ENCODE data around the gene STARD3.
"Not testable (repeated sequence)": the region's sequence is repeated elsewhere in the genome, so short reads cannot be mapped to it uniquely, and the experiment has no call there.

STARD3 gene

DNA sequence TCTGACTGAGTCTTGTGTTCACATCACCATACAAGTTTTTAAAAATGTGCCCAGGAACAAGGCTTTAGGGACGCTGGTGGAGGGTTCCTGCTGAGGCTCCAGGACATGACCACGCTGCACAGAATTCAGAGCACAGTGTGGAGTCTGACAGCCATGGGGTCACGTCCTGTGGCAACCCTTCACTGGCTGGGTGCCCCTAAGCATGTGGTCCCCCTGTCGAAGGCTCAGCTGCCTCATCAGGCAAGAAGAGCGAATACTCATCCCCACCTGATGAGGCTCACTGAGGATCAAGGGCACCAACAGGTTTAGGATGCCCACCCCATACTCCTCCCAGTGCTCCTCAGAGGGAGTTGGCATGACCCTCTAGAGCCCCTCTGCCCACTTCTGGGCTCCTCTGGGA, 37.2 kb downstream of the STARD3 start:
- no peak for DNase-seq

DNA sequence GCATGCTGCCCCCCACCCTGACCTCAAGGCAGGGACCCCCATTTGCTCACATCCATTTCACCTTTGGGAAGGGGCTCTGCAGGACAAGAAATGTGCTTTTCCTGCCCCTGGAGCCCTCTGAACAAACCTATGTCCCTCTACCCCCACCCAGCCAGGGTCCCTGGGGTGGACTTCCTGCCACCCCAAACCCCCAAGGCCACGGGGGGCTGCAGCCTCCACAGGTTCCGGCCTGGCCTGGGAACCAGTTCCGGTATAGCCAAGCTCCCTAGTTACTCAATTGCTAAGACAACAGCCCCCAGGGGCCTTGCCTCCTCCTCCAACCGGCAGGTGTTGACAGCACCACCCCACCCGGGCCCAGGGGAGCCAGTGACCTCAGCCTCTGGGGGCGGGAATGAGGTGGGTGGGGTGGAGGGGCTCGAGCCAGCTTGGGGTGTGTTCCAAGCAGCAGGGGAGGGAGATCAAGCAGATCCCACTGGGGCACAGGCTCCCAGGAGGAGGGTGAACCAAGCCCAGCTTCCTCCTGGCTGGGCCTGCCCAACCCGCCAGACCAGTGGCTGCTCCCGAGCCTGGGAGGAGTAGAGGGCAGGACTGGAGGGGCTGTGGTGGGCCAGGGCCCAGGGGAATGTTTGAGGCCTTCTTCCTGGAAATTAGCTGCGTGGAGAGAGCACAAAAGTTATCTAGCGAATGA, 37.9 kb downstream of the STARD3 start:
- DNase-seq = peak; percentile 63

DNA sequence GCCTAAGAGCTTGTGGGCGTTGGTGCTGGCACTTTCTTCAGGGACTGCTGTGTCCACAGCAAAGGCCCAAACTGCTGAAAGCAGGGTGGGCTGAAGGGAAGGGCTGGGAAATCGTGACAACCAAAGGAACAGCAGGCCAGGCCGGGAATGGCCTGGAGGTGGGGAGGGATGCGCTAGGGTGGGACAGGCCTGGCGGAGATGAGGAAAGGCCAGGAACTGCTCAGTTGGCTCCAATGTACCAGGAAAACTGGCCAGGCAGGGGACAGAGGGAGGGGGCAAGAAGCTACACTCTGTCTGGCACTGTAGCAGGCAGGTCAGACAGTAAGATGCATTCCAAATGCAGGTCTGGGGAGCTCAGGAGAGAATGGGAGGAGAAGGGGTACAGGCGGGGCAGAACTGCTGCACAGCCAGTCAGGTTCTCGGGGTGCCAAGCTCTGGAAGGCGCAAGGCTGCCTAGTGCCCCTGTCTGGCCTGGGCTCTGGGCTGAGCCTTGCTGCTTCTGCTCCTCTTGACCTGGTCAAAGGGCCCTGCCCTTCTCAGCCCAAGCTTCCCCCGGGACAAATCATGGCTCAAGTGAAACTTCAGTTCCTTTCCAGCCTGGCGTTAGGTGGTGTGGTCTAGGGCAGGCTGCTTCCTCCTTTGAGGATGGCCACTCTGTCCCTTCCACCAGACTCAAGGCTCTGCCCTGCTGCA, 38.6 kb downstream of the STARD3 start:
- DNase-seq = no peak

DNA sequence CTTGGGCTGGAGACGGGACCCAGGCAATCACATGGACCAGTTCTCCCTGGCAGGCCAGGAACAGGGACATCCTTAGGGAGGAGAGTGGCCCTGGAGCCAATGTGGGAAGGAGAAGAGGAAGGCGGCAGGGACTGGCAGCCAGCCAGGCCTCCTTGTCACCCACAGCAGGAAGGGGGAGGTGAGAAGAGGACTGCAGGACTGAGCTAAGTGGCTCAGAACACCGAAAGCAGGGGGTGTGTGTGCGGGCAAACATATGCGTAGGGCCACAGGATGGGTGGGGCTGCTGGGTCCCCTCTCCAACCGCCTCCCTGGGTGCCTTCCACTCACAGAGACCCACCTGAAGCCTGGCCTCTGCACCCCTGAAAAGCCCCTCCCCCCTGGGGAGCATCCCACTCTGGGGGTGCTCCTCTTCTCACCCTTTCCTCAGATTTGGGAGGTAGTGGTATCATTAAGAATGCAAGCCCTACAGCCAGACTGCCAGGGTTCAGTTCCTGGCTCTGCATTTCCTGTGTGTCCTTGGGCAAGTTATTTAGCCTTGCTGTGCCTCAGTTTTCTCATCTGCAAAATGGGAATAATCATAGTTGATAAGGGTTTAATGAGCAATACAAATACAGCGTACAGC, 39.4 kb downstream of the STARD3 start:
- peak; percentile 67 for DNase-seq

DNA sequence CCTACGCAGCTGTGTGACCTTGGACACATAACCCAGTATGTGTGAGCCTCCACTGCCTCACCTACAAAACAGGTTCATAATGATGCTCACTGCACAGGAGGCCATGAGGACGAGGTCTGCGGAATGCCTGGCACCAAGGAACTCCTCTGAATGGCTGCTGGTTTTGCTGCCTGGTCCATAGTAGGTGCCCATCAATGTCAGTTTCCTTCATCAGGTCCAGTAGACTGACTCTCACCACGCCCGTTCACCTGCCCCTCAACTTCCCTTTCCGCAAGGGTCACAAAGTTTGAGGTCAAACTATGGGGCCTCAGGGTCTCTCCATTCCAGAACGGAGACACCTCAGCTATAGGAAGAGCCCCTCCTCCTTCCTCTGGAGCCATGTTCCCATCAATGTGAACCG, 40.1 kb downstream of the STARD3 start:
- no peak for DNase-seq

DNA sequence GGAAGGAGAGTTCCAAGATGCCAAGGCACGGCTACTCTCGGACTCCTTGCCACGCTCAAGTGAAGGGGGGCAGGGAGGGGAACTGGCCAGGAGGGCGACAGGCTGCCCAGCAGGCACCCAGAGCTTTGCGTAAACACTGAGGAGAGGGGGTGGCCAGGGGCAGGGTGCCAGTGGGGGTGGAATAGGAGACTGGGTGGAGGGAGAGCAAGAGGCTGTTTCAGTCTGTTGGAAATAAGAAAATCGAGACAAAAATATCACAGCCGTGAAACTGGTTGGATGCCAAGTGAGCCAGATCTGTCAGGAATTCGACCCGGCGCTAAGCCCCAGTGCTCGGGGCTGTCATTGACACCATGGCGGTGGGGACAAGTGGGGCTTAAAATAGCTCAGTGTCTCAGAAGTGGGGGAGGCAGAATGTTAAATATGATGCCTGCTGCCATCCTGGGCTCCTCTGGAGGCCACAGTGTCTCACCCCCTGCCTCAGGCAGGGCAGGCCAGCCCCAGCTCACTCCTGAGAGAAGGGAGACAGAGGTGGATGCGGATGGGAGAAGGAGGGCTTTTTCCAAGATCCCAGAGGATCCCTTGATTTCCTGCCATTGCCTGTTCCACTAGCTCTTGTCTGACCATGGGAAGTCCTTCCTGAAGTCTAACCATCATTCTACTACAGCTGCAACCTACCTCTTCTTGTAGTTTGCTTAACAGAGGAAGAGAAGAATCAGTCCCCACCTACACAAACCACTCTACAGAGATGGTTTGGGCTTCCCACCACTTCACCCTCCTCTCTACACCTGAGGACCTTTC, 40.8 kb downstream of the STARD3 start:
- no peak for DNase-seq

DNA sequence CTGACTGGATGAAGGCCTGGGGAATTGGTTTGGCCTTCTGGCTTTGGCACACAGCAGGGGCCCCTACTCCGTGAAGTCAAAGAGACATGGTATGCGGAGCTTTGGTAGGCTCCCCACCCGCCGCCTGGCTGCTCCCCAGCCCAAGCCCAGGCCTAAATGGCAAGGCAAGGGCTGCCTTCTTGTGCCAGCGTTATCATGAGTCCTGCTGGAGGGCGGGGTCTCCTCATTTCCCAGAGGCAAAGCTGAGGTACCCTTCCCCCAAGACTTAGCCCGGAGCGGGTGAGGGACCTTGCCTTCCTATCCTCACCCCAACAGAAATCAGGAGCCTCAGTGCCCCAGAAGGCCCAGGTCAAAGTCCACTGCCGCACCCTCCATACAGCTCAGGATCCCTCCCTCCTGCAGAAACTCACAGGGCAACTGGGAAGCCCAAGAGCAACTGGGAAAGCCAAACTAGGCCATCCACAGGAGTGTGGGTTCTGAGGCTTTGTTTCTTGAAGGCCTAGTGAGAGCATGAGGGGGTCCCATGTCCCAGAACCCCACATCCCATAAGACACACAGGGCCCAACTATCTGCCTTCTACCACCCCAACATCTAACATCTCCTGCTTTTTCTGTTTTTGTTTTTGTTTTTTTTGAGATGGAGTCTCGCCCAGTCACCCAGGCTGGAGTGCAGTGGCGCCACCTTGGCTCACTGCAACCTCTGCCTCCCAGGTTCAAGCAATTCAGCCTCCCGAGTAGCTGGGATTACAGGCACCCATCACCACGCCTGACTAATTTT, 41.6 kb downstream of the STARD3 start:
- DNase-seq = no peak

DNA sequence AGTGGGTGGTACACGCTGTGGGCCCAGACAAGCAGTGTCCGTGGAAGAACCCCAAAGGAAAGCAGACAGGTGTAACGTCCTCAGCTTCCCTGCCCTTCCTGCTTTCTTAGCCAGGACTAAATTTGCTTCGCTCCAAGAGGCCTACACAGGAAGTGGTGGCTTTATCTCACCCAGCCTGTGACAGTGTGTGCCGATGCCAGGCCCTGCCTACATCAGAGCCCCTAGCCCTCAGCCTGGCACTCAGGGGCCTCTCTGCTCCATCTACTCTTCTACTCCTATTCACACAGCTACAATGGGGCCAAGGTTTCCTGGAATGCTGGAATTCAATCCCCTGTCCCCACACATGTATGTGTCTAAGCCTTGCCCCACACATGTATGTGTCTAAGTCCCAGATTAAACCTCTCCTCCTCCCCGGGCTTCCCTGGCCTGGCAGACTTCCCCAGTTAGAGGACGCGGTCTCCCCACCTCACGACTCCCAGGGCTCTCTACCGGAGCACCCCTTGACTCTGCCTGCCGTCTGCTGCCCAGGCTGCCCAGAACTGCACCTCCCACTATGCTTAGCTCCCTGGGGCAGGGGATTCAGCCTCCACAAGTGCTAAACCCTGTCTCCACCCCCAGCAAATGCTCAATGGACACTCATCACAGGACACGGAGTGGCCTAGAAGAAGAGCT, 42.7 kb downstream of the STARD3 start:
- no peak for DNase-seq

DNA sequence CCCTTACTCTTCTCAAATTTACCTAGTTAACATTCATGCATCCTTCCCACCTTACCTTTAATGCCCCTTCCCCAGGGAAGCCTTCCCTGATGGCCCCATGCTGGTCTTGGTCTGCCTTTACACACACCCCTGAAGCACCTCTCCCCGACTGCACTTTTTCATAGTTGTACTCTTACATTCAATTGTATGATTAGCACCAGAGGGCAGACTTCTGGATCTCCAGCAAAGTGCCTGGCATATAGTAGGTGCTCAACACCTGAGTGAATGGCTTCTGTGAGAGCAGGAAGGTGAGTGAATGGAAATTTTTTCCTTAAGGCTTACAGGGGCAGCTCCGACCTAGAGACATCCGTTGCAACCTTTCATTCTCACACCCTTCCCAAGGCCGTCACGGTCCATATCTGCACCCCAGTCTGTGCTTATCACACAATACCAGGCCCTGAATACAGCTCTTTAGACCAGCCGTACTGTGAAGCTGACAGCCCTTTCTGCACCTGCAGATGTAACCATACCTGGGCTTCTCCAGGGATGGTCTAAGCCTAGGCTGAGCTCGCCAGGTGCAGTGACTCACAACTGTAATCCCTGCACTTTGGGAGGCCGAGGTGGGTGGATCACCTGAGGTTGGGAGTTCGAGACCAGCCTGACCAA, 46.5 kb downstream of the STARD3 start:
- DNase-seq = no peak

DNA sequence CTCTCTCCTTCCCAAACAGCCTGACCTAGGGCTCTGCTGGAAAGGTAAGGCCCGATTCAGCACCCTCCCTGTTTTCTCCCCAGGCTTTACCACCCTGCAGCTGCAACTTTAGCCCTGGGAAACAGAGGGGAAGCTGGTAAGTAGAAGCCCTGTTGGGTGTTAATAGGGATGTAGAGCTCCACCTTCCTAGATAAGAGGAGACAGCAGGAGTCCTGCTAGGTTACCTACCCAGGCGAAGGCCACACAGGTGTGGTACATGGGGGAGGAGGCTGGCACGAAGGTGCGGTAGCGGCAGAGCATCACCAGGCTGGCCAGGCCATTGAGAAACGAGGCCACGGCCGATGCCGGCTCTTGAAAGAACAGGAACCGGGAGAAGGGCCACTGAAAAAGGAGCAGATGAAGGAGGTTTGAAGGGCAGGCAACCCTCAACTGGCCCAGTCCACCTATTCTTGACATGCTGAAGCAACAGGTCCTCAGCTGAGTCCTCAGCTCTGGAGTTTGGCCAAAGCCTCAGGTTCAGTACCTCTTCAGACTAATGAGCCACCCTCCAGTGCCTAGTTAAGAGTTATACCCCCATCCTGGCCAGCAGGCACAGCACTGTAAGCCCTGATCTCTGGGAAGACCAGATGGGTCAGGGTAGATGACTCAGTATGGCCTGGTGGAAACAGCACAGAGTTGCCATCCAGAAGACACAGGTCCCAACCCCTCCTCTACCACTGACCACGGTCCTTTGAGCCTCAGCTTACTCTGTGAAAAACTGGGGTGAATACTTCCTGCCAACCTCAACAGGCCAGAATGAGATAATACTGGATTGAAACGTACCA, 47.6 kb downstream of the STARD3 start:
- no peak for DNase-seq

DNA sequence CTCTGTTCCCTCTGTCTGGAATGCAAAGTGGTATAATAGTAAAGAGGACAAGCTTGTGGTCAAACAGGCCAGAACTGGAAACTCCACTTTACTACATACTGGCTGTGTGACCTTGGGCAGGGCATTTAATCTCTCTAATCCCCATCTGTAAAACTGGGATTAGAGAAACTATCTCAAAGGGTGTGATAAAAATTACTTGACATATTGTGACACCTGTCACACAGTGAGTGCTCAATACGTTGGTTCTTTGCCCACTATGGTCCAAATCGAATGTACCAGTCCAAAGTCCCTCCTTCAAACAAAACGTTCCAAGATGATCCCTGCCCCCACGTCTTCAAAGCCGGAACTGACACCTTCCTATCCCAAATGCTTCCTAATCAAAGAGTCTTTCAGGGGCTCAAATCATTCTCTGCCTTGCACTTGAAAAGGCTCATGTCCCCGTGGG, 50.2 kb downstream of the STARD3 start:
- no peak for DNase-seq

DNA sequence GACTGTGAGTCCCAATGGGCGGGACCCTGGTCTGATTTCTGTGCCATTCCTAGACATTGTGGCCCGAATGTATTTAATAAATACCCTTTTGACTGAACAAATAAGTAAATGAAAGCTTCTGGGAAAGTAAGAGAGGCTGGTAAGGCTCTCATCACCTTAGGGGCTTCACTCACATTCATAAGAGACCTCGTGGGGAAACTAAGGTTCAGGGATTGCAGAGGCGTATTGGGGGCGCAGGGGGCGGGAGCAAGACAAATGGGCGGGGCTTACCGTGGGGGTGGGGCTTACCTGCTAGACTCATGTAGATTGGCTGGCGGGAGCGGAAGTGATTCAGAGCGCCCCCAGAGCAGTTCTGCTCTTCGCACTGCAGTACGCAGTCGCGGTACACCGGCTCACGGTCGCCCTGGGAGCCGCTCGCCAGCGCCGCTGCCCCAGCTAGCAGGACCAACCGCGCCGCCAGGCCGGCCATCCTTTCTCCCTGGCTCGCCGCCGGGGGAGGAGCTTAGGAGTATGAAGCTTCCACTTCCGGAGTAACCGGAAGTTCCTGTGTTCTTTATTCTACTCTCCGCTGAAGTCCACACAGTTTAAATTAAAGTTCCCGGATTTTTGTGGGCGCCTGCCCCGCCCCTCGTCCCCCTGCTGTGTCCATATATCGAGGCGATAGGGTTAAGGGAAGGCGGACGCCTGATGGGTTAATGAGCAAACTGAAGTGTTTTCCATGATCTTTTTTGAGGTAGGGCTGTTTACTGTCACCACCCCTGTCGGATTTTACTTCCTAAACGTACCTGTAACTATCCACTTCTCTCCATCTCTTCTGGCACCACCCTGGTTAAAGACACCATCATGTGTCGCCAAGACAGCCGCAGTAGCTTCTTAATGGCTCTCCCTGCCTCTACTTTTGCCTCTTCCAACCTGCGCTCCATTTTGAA, 50.9 kb downstream of the STARD3 start, which contains the start of gene PGAP3:
TSS of gene PGAP3 (minus strand) at position 512 of the 929 bp plus-strand sequence. CDS start at position 469, 43 bp downstream.
- DNase-seq = peak; percentile 95

DNA sequence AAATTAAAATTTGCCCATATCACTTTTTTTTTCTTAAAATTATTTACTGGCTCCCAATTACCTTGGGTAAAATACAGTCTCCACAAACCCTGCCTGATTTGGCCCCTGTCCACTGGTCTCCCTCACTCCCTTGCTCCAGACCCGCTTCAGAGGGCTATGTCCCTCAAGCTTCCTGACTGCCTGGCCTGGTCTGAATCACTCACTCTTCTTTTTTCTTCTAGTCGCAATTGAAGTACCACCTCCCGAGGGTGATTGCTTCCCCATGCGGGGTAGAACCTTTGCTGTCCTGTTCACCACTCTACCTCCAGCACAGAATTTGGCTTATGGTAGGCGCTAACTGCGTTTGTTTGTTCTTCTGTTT, 51.5 kb downstream of the STARD3 start:
- DNase-seq = no peak

DNA sequence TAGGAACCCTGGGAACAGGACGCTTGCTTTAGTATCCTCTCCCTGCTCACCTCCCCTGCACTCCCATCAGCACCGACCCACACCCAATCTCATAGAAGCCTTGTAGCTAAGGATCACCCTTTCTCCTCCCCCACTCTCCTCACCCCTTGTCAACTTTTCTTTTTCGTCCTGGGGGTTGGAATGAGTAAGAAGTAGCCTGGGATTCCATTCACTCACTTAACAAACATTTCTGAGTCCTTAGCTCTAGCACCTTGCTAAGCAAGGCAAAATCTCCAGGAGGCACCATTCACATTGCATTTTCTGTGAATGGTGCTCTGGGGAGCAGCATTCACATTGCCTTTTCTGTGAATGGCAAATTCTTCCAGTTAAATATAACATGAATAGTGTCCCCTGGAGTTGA, 52.0 kb downstream of the STARD3 start:
- DNase-seq = no peak

DNA sequence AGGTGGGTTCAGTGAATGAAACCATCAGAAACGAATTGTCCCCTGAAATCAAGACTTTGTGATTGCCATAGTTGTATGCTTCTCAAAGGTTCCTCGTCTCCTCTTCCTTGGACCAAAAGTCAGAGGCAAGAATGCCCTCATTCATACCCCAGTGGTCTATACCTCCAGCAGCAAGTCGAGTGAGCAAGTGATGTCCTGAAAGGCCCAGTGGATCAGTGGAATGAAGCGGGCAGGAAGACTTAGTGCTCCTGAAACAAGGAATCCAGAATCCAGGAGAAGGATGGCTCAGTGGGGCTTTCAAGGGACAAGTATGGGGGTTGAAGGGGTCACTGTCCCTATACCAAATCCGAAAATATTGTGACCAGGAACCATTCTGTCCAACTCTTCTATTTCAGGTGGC, 57.6 kb downstream of the STARD3 start:
- DNase-seq = no peak

DNA sequence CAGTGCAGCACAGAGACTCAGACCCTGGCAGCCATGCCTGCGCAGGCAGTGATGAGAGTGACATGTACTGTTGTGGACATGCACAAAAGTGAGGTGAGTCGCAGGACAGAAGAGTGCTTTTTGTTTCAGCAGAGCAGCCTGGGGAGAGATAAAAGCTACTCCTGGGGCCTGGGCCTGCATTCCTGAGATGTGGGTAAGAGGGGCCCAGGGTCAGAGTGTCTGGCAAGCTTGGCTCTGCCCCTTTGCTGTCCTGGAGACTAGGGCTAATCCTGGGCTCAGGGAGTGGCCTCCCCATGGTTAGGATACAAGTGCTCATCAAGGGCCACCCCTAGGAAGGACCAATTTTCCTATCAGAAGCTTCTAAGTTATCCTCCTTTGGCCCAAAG, 58.1 kb downstream of the STARD3 start:
- DNase-seq = no peak

DNA sequence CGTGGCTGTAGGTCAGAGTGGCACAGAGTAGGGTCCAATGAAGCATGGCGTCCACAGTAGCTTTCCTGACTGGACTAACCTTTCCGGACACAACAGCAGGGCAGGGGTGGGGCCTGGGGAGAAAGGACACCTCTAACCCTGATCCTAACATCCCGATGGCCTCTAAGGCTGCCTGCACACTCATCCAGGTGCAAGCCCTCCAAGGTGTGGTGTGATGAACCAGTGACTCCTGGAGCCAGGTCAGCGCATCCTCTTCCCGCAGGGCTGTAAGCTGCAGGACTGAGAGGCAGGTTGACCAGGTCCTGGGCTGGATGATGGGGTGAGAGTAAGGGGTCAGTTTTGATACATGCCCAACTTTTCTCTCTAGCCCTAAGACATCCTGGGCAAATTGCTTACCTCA, 59.8 kb downstream of the STARD3 start:
- no peak for DNase-seq

DNA sequence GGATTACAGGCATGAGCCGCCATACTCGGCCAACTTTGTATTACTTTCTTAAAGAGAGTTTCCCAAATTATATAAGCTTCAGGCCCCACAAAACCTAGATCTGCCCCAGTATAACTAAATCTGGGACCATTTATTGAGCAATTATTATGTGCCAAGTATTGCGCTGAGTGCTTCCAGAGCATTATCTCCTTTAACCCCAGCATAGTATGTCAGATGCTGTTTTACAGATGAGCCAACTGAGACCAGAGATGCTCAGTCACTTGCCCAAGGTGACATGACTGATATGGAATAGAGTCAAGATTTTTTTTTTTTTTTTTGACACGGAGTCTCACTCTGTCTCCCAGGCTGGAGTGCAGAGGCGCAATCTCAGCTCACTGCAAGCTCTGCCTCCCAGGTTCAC, 61.0 kb downstream of the STARD3 start:
- DNase-seq = no peak

DNA sequence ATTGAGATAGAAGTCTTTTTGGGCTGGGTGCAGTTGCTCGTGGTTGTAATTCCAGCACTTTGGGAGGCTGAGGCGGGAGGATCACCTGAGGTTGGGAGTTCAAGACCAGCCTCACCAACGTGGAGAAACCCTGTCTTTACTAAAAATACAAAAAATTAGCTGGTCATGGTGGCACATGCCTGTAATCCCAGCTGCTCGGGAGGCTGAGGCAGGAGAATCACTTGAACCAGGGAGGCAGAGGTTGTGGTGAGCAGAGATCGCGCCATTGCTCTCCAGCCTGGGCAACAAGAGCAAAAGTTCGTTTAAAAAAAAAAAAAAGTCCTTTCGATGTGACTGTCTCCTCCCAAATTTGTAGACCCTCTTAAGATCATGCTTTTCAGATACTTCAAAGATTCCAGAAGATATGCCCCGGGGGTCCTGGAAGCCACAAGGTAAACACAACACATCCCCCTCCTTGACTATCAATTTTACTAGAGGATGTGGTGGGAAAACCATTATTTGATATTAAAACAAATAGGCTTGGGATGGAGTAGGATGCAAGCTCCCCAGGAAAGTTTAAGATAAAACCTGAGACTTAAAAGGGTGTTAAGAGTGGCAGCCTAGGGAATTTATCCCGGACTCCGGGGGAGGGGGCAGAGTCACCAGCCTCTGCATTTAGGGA, 62.3 kb downstream of the STARD3 start:
- not testable (repeated sequence) for DNase-seq
